Measurements from ENCODE around the gene NR2C1. TPM values are rescaled to one million over a fixed set of nuclear protein-coding genes. Genes with fewer than 3 reads are reported as not detected.

The NR2C1 gene
- total and polyA plus RNA-seq, 9 of the 15 experiments (the other 6 are each of a cell fraction or from before 2014, with no cell fraction given), result 8.5 to 42.4 (median 35.6) TPM

- H3K9me3 ChIP-seq (replicated peaks; ENCODE audit: control insufficient read depth, insufficient read depth, low read depth, low read length), result no peaks in the 10 kb centered on the region
- BruUV-seq (replicated peaks), result no TSS peak
- no peak for FAIRE-seq
- no peaks in the 10 kb centered on the region for H4K20me1 ChIP-seq (replicated peaks; ENCODE audit: control insufficient read depth, insufficient read depth, low read length)
- H3K9ac ChIP-seq (ENCODE audit: insufficient read depth in 1 of 2, low read depth in 2 of 2, low read length in 2 of 2), result no peak overlapping the region
- H2AFZ ChIP-seq (ENCODE audit: low read depth, low read length), result no peak overlapping the region
- H3K9me1 ChIP-seq (ENCODE audit: control insufficient read depth, insufficient read depth, low read length), result no peaks in the 10 kb centered on the region
- H3K79me2 ChIP-seq (ENCODE audit: control insufficient read depth, insufficient read depth, low read length), result no peaks in the 10 kb centered on the region
- ATAC-seq, result no peak
- H3K36me3 ChIP-seq (ENCODE audit: control insufficient read depth, insufficient read depth, low read length), result peaks cover 12% of the 10 kb centered on the region; the same call in 1 of the 3 replicates
- DNase-seq (ENCODE audit: extremely low read depth in 1 of 4, low spot score in 3 of 4), result no peak
- POLR2A ChIA-PET, result interaction anchor here (0.6 to 0.7 kb wide), 2 partner anchors 12 to 243 kb away, joined by 3 read pairs; no protein-coding TSS in a partner anchor
- CTCF ChIA-PET (ENCODE audit: low intra/inter-chr PET ratio), result no interaction called here
- no peak overlapping the region for H3K27ac ChIP-seq (ENCODE audit: extremely low read depth, low read depth, low read length)
- 100% methylated on average over 1 of the region's 1 CpG for WGBS (ENCODE audit: insufficient coverage, low coverage, missing lambda C conversion rate)
- TF ChIP-seq ZNF133 (CRISPR knock-in tag; IDR thresholded peaks at IDR 0.05) (no peak), SMARCC2 (IDR thresholded peaks at IDR 0.05; ENCODE audit: low read depth) (no peak), ZNF280B (CRISPR knock-in tag; IDR thresholded peaks at IDR 0.05) (no peak), YBX1 (IDR thresholded peaks at IDR 0.05) (no peak), NFRKB (IDR thresholded peaks at IDR 0.05; ENCODE audit: low read depth) (no peak), ESRRA (IDR thresholded peaks at IDR 0.05; ENCODE audit: borderline replicate concordance, low read depth) (no peak), CXXC5 (CRISPR knock-in tag; IDR thresholded peaks at IDR 0.05) (no peak), ZNF175 (CRISPR knock-in tag; IDR thresholded peaks at IDR 0.05; ENCODE audit: low read depth) (no peak), IFI16 (CRISPR knock-in tag; IDR thresholded peaks at IDR 0.05) (no peak), ZNF830 (CRISPR knock-in tag; IDR thresholded peaks at IDR 0.05) (no peak), TBP (optimal IDR thresholded peaks at IDR 0.05; ENCODE audit: low read depth, low read length) (no peak), RNF2 (IDR thresholded peaks at IDR 0.05) (no peak), ELF1 (tag; IDR thresholded peaks at IDR 0.05) (no peak), ZFPM2 (CRISPR knock-in tag; IDR thresholded peaks at IDR 0.05) (no peak), HEY1 (CRISPR knock-in tag; IDR thresholded peaks at IDR 0.05; ENCODE audit: borderline replicate concordance) (no peak), GABPB1 (CRISPR knock-in tag; IDR thresholded peaks at IDR 0.05) (no peak), MYBL2 (IDR thresholded peaks at IDR 0.05; ENCODE audit: low read depth) (no peak), MYBL2 (CRISPR knock-in tag; IDR thresholded peaks at IDR 0.05; ENCODE audit: borderline replicate concordance) (no peak), SLC30A9 (CRISPR knock-in tag; IDR thresholded peaks at IDR 0.05) (no peak)
- no peaks in the 10 kb centered on the region for H3K4me1 ChIP-seq (replicated peaks in 1 of 2; ENCODE audit: control insufficient read depth in 2 of 2, insufficient read depth in 2 of 2, low read length in 2 of 2)
- H3K4me2 ChIP-seq (ENCODE audit: insufficient read depth, low read length), result no peak overlapping the region
- H3K27me3 ChIP-seq (ENCODE audit: control insufficient read depth in 2 of 2, insufficient read depth in 2 of 2, low read length in 2 of 2), result no peaks in the 10 kb centered on the region
- intact Hi-C loops (cut with micrococcal nuclease) (no loop called here), in situ Hi-C loops (cut with MboI) (no loop called here)
- H3K4me3 ChIP-seq, result no peak overlapping the region
Observed at GRCh38 chr12:94970560-94970959, 102.9 kb downstream of the NR2C1 start.

All from K562 (cell line).